Stimulated activated CD8-positive, alpha-beta memory T cell treated with anti-CD3 and anti-CD28 coated beads, Interleukin-12 subunit alpha, Interleukin-12 subunit beta, amount 100 ng/mL, for 24 hours (primary cell): Measurements from ENCODE around the gene NIF3L1.
"Not testable (repeated sequence)": the region's sequence is repeated elsewhere in the genome, so short reads cannot be mapped to it uniquely, and the experiment has no call there.

Experiments used
- DNase-seq: peaks from one replicate; pipeline ENCODE4 v3.0.0-alpha.2; 2020; ENCODE audit errors: extremely low read depth

The NIF3L1 gene

GRCh38 chr2:200873560-200873959, 15.6 kb upstream of the NIF3L1 start:
- no peak for DNase-seq

GRCh38 chr2:200877443-200877842, 11.7 kb upstream of the NIF3L1 start:
- DNase-seq: no peak

GRCh38 chr2:200878289-200878880, 10.8 kb upstream of the NIF3L1 start:
- no peak for DNase-seq

- DNase-seq: not testable (repeated sequence)
Measured at GRCh38 chr2:200881715-200882249, 7.4 kb upstream of the NIF3L1 start.

- no peak for DNase-seq
Measured at GRCh38 chr2:200899482-200899881, 10.3 kb downstream of the NIF3L1 start.

GRCh38 chr2:200901459-200902072, 12.4 kb downstream of the NIF3L1 start:
- DNase-seq: peak; percentile 21

- no peak for DNase-seq
Measured at GRCh38 chr2:200905618-200906296, 16.6 kb downstream of the NIF3L1 start.

GRCh38 chr2:200909958-200910357, 20.8 kb downstream of the NIF3L1 start:
- DNase-seq: no peak

- DNase-seq: no peak
Measured at GRCh38 chr2:200913654-200914053, 24.5 kb downstream of the NIF3L1 start.

GRCh38 chr2:200922439-200922838, 33.3 kb downstream of the NIF3L1 start:
- DNase-seq: no peak

GRCh38 chr2:200929334-200930249, 40.4 kb downstream of the NIF3L1 start:
- DNase-seq: no peak

- DNase-seq: no peak
Measured at GRCh38 chr2:200930947-200931626, 41.9 kb downstream of the NIF3L1 start.

GRCh38 chr2:200939832-200940231, 50.7 kb downstream of the NIF3L1 start:
- DNase-seq: no peak

- no peak for DNase-seq
Measured at GRCh38 chr2:200943527-200944105, 54.4 kb downstream of the NIF3L1 start.

- peak; percentile 47 for DNase-seq
Measured at GRCh38 chr2:200944467-200945394, 55.6 kb downstream of the NIF3L1 start.

GRCh38 chr2:200945395-200945729, 56.2 kb downstream of the NIF3L1 start:
- no peak for DNase-seq

GRCh38 chr2:200950378-200950777, 61.2 kb downstream of the NIF3L1 start:
- DNase-seq: no peak
